ENCODE measurements around the gene TSPAN18. TPM values are rescaled to one million over a fixed set of nuclear protein-coding genes. Genes with fewer than 3 reads are reported as not detected.

Gene TSPAN18
- total RNA-seq, 1 experiment from 2014 or later: 18.3 TPM

DNA sequence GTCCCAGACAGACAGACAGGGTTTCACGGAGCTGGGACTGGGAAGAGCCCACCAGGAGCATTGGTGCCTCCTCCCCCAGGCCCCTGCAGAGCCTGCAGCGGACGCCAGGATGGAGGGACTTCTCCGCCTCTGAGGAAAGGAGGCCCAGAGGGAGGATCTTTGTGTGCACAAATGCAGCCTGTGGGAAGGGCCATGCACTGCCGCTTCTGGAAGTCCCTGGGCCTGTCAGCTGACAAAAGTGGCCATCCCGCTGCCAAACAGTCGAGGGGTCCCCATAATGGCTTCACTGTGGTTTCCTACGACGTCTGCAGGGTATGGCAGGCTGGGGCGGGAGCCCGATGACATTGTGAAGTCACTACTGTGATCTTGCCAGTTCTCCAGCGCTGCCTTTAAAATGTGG is 150.1 kb downstream of the TSPAN18 start:
- no peak overlapping the region for H3K4me2 ChIP-seq (ENCODE audit: low read length)
- H3K79me2 ChIP-seq (ENCODE audit: insufficient read depth, low read length): no peaks in the 10 kb centered on the region
- H3K9me2 ChIP-seq (ENCODE audit: insufficient read depth): no peaks in the 10 kb centered on the region
- no peak for TF ChIP-seq ELF1 (IDR thresholded peaks at IDR 0.05; ENCODE audit: borderline replicate concordance, low read depth)
- TF ChIP-seq, protein P1, sequence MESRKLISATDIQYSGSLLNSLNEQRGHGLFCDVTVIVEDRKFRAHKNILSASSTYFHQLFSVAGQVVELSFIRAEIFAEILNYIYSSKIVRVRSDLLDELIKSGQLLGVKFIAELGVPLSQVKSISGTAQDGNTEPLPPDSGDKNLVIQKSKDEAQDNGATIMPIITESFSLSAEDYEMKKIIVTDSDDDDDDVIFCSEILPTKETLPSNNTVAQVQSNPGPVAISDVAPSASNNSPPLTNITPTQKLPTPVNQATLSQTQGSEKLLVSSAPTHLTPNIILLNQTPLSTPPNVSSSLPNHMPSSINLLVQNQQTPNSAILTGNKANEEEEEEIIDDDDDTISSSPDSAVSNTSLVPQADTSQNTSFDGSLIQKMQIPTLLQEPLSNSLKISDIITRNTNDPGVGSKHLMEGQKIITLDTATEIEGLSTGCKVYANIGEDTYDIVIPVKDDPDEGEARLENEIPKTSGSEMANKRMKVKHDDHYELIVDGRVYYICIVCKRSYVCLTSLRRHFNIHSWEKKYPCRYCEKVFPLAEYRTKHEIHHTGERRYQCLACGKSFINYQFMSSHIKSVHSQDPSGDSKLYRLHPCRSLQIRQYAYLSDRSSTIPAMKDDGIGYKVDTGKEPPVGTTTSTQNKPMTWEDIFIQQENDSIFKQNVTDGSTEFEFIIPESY (IDR thresholded peaks at IDR 0.05; ENCODE audit: extremely low read depth, insufficient replicate concordance, low read length): no peak
- H3K9me3 ChIP-seq (ENCODE audit: control insufficient read depth in 1 of 2, insufficient read depth in 1 of 2, low read depth in 1 of 2, low read length in 2 of 2): no peaks in the 10 kb centered on the region
- no peak for DNase-seq (ENCODE audit: low read depth, low spot score)
- no peak for ATAC-seq
- no peaks in the 10 kb centered on the region for H4K20me1 ChIP-seq (ENCODE audit: insufficient read depth)
- no TSS peak for BruUV-seq (replicated peaks)
- no peak overlapping the region for H3K27ac ChIP-seq (ENCODE audit: low read depth, low read length)
- no peaks in the 10 kb centered on the region for H3K36me3 ChIP-seq (ENCODE audit: control insufficient read depth in 1 of 2, insufficient read depth in 2 of 2, low read length in 2 of 2)
- no peak overlapping the region for H3K4me3 ChIP-seq (replicated peaks in 1 of 2; ENCODE audit: low read depth in 1 of 2, low read length in 2 of 2)
- H3K9ac ChIP-seq (ENCODE audit: low read length): no peak overlapping the region
- ChIA-PET RAD21 (ENCODE audit: low non-redundant PET in 1 of 2, low total read pairs in 2 of 2, uncharacterized antibody in 2 of 2, unreplicated experiment in 2 of 2) (no interaction called here), POLR2A (no interaction called here), CTCF (interaction anchor here (1.4 kb wide), 1 partner anchor 16 kb away, joined by 3 read pairs; no protein-coding TSS in a partner anchor)
- no peak overlapping the region for H2AFZ ChIP-seq (ENCODE audit: low read depth, low read length, poor library complexity, severe bottlenecking)
- intact Hi-C loops (cut with micrococcal nuclease): no loop called here
- H3K27me3 ChIP-seq (ENCODE audit: insufficient read depth, low read length): no peaks in the 10 kb centered on the region
- no peaks in the 10 kb centered on the region for H3K4me1 ChIP-seq (ENCODE audit: control insufficient read depth in 1 of 2, insufficient read depth in 2 of 2, low read length in 2 of 2)

GRCh38 chr11:44877571-44878497 is 151.1 kb downstream of the TSPAN18 start:
- CTCF ChIA-PET: no interaction called here
- RAD21 ChIA-PET (ENCODE audit: low non-redundant PET in 1 of 2, low total read pairs in 2 of 2, uncharacterized antibody in 2 of 2, unreplicated experiment in 2 of 2): no interaction called here
- no peak overlapping the region for H3K27ac ChIP-seq (ENCODE audit: low read depth, low read length)
- H3K9ac ChIP-seq (ENCODE audit: low read length): no peak overlapping the region
- H3K4me1 ChIP-seq (ENCODE audit: control insufficient read depth in 1 of 2, insufficient read depth in 2 of 2, low read length in 2 of 2): peaks cover 0 to 3% of the 10 kb centered on the region in 2 experiments; a peak in 2 of 4 replicates
- no peaks in the 10 kb centered on the region for H4K20me1 ChIP-seq (ENCODE audit: insufficient read depth)
- intact Hi-C loops (cut with micrococcal nuclease): no loop called here
- TF ChIP-seq EGR1 (IDR thresholded peaks at IDR 0.05; ENCODE audit: low read depth) (no peak), ATF3 (IDR thresholded peaks at IDR 0.05) (no peak), SP1 (IDR thresholded peaks at IDR 0.05; ENCODE audit: low read depth) (no peak), EZH2 (IDR thresholded peaks at IDR 0.05) (no peak), POLR2A (IDR thresholded peaks at IDR 0.05; ENCODE audit: borderline replicate concordance, extremely low read depth, insufficient read depth, insufficient read length) (no peak), SIN3A (IDR thresholded peaks at IDR 0.05; ENCODE audit: low read depth) (no peak), FOSL1 (IDR thresholded peaks at IDR 0.05; ENCODE audit: low read depth) (no peak)
- TF ChIP-seq, protein P1 (IDR thresholded peaks at IDR 0.05; ENCODE audit: extremely low read depth, insufficient replicate concordance, low read length): no peak
- no peaks in the 10 kb centered on the region for H3K9me2 ChIP-seq (ENCODE audit: insufficient read depth)
- POLR2A ChIA-PET: no interaction called here
- H3K27me3 ChIP-seq (ENCODE audit: insufficient read depth, low read length): no peaks in the 10 kb centered on the region
- no peak for DNase-seq (ENCODE audit: low read depth, low spot score)
- H3K4me2 ChIP-seq (ENCODE audit: low read length): no peak overlapping the region
- no peak for ATAC-seq
- H3K36me3 ChIP-seq (ENCODE audit: control insufficient read depth in 1 of 2, insufficient read depth in 2 of 2, low read length in 2 of 2): no peaks in the 10 kb centered on the region
- no peak overlapping the region for H2AFZ ChIP-seq (ENCODE audit: low read depth, low read length, poor library complexity, severe bottlenecking)
- H3K4me3 ChIP-seq (replicated peaks in 1 of 2; ENCODE audit: low read depth in 1 of 2, low read length in 2 of 2): no peak overlapping the region
- H3K9me3 ChIP-seq (ENCODE audit: control insufficient read depth in 1 of 2, insufficient read depth in 1 of 2, low read depth in 1 of 2, low read length in 2 of 2): no peaks in the 10 kb centered on the region
- no TSS peak for BruUV-seq (replicated peaks)
- H3K79me2 ChIP-seq (ENCODE audit: insufficient read depth, low read length): no peaks in the 10 kb centered on the region

All from HCT116 (cell line).